ENCODE data around the gene DERL3.

The DERL3 gene

DNA sequence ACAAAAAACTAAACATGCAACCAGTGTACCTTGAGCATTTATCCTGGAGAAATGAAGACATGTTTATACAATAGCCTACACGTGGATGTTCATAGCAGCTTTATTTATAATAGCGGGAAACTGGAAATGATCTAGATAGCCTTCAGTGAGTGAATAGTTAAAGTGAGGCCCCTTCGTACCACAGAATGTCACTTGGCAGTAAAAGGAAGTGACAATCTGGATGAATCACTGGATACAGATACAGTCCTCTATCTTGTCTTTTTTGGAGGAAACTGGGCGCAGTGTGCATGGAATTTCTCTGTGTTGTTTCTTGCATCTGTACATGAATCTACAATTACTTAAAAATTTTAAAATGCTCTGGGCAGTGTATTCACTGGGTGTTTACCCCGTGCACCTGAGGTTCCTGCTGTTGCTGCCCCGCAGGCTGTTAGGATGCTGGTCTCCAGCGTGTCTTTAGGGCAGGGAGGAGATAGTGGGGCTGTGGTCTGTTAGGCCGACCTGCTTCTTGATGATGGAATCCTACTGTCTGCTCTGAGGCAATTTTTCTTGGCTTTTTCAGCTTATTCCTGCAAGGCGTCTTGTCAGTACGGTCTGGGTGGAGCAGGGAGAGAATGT lies 23.2 kb downstream of the DERL3 start:
- H3K9me2 ChIP-seq (replicated peaks; ENCODE audit: insufficient read depth, low read length) = no peaks in the 10 kb centered on the region
- H3K9me3 ChIP-seq (replicated peaks; ENCODE audit: insufficient read depth, low read length) = no peaks in the 10 kb centered on the region
- no peaks in the 10 kb centered on the region for H3K4me1 ChIP-seq (ENCODE audit: low read length)
- no peak overlapping the region for H3K4me2 ChIP-seq (ENCODE audit: low read depth, low read length)
- H3K9ac ChIP-seq (ENCODE audit: low read length) = no peak overlapping the region
- H3K27ac ChIP-seq (ENCODE audit: low read length) = no peak overlapping the region
- no peak for TF ChIP-seq EZH2 (optimal IDR thresholded peaks at IDR 0.05; ENCODE audit: low read depth, low read length)
- no peak for TF ChIP-seq CTCF (IDR thresholded peaks at IDR 0.05; ENCODE audit: low read length)
- no peak for TF ChIP-seq EZH2phosphoT487 (IDR thresholded peaks at IDR 0.05; ENCODE audit: low read length)
- H3K4me3 ChIP-seq (ENCODE audit: low read length) = no peak overlapping the region
- no peaks in the 10 kb centered on the region for H3K79me2 ChIP-seq (ENCODE audit: low read length)
- H3K36me3 ChIP-seq (replicated peaks; ENCODE audit: insufficient read depth, low read length) = peaks cover 5% of the 10 kb centered on the region
- H2AFZ ChIP-seq (ENCODE audit: low read length) = no peak overlapping the region
- no peak for DNase-seq
- no peaks in the 10 kb centered on the region for H4K20me1 ChIP-seq (ENCODE audit: insufficient read depth, low read length)
- H3F3A ChIP-seq (ENCODE audit: insufficient read depth, low read length) = no peaks in the 10 kb centered on the region
- no peaks in the 10 kb centered on the region for H3K27me3 ChIP-seq (replicated peaks; ENCODE audit: insufficient read depth, low read length)

DNA sequence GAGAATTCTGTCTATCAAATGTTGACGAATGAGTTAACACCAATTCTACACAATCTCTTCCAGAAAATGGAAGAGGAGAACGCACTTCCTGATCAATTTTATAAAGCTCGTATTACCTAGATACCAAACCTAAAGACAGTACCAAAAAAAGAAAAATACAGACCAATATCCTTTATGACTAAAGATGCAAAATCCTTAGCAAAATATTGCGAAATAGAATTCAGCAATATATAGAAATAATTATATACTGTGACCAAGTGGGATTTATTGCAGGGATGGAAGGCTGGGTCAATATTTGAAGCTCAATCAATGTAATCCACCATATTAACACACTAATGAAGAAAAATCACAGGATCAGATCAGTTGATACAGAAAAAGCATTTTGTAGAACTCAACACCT lies 26.4 kb downstream of the DERL3 start:
- no peaks in the 10 kb centered on the region for H3K4me1 ChIP-seq (ENCODE audit: low read length)
- no peaks in the 10 kb centered on the region for H3K9me3 ChIP-seq (replicated peaks; ENCODE audit: insufficient read depth, low read length)
- H3K27me3 ChIP-seq (replicated peaks; ENCODE audit: insufficient read depth, low read length) = no peaks in the 10 kb centered on the region
- DNase-seq = no peak
- H3K4me2 ChIP-seq (ENCODE audit: low read depth, low read length) = no peak overlapping the region
- no peaks in the 10 kb centered on the region for H4K20me1 ChIP-seq (ENCODE audit: insufficient read depth, low read length)
- H3F3A ChIP-seq (ENCODE audit: insufficient read depth, low read length) = no peaks in the 10 kb centered on the region
- H3K27ac ChIP-seq (ENCODE audit: low read length) = no peak overlapping the region
- no peak overlapping the region for H3K4me3 ChIP-seq (ENCODE audit: low read length)
- no peak overlapping the region for H2AFZ ChIP-seq (ENCODE audit: low read length)
- H3K36me3 ChIP-seq (replicated peaks; ENCODE audit: insufficient read depth, low read length) = peaks cover 5% of the 10 kb centered on the region
- no peak overlapping the region for H3K9ac ChIP-seq (ENCODE audit: low read length)
- no peaks in the 10 kb centered on the region for H3K9me2 ChIP-seq (replicated peaks; ENCODE audit: insufficient read depth, low read length)
- TF ChIP-seq EZH2phosphoT487 (IDR thresholded peaks at IDR 0.05; ENCODE audit: low read length) (no peak), EZH2 (optimal IDR thresholded peaks at IDR 0.05; ENCODE audit: low read depth, low read length) (no peak), CTCF (IDR thresholded peaks at IDR 0.05; ENCODE audit: low read length) (no peak)
- H3K79me2 ChIP-seq (ENCODE audit: low read length) = no peaks in the 10 kb centered on the region

- Histone ChIP-seq H3K4me2 (ENCODE audit: low read depth, low read length) (no peak overlapping the region), H3K27me3 (replicated peaks; ENCODE audit: insufficient read depth, low read length) (no peaks in the 10 kb centered on the region), H3K4me1 (ENCODE audit: low read length) (peaks cover 17% of the 10 kb centered on the region), H3K4me3 (ENCODE audit: low read length) (no peak overlapping the region), H3F3A (ENCODE audit: insufficient read depth, low read length) (peaks cover 4% of the 10 kb centered on the region; the same call in 1 of the 2 replicates), H4K20me1 (ENCODE audit: insufficient read depth, low read length) (no peaks in the 10 kb centered on the region), H3K27ac (ENCODE audit: low read length) (peak overlapping the region; percentile 41; the same call in 1 of the 2 replicates), H3K9me2 (replicated peaks; ENCODE audit: insufficient read depth, low read length) (no peaks in the 10 kb centered on the region), H3K79me2 (ENCODE audit: low read length) (no peaks in the 10 kb centered on the region), H2AFZ (ENCODE audit: low read length) (no peak overlapping the region), H3K9ac (ENCODE audit: low read length) (no peak overlapping the region), H3K9me3 (replicated peaks; ENCODE audit: insufficient read depth, low read length) (no peaks in the 10 kb centered on the region), H3K36me3 (replicated peaks; ENCODE audit: insufficient read depth, low read length) (no peaks in the 10 kb centered on the region; the same call in 1 of the 2 replicates)
- TF ChIP-seq CTCF (IDR thresholded peaks at IDR 0.05; ENCODE audit: low read length) (no peak), EZH2phosphoT487 (IDR thresholded peaks at IDR 0.05; ENCODE audit: low read length) (no peak), EZH2 (optimal IDR thresholded peaks at IDR 0.05; ENCODE audit: low read depth, low read length) (no peak)
- DNase-seq = no peak
These were observed 32.0 kb downstream of the DERL3 start for GRCh38 chr22:23806837-23807236.

Data from MM.1S (cell line).